Neural cell (in vitro differentiated cells): ENCODE results near the gene NACC2.

ENCODE experiments used
- CTCF ChIP-seq: fragments of 450-650 bp; IDR thresholded peaks from 2 replicates; pipeline ENCODE4 v1.5.1; 2014; ENCODE audit warnings: antibody characterized with exemption, mild to moderate bottlenecking, moderate library complexity; ENCODE audit not compliant: poor library complexity, severe bottlenecking
- EP300 ChIP-seq: fragments of 450-650 bp; conservative IDR thresholded peaks from 2 replicates; pipeline ENCODE4 v1.6.1; 2014; ENCODE audit warnings: antibody characterized with exemption, mild to moderate bottlenecking, moderate library complexity; ENCODE audit not compliant: poor library complexity, severe bottlenecking
- POLR2AphosphoS5 ChIP-seq: IDR thresholded peaks from 2 replicates; pipeline ENCODE4 v1.6.1; 2012
- RAD21 ChIP-seq: fragments of 450-650 bp; conservative IDR thresholded peaks from 2 replicates; pipeline ENCODE4 v1.6.1; 2014; ENCODE audit warnings: antibody characterized with exemption, mild to moderate bottlenecking, moderate library complexity
- TAF1 ChIP-seq: IDR thresholded peaks from 2 replicates; pipeline ENCODE4 v1.6.1; 2012; ENCODE audit warnings: low read depth

GRCh38 chr9:135962696-135963307, 132.3 kb downstream of the NACC2 start:
- TF ChIP-seq CTCF (no peak), EP300 (no peak), TAF1 (no peak), RAD21 (no peak), POLR2AphosphoS5 (no peak)
